Upper lobe of left lung (tissue), 4 donors: ENCODE results near the gene KCNC1.

Experiments used
- CTCF ChIP-seq, 6 experiments: fragments of 450-650 bp in 4 of 6; fragments of 200-600 bp in 2 of 6; sonication (generic) in 2 of 6; IDR thresholded peaks; one replicate each; pipeline ENCODE4 v1.5.1; 2016 to 2019; ENCODE audit warnings: antibody characterized with exemption in 6 of 6
- EP300 ChIP-seq, 4 donors: sonication (generic); formaldehyde crosslinking; IDR thresholded peaks; one replicate each; pipeline ENCODE4 v1.5.1; 2017; ENCODE audit warnings: antibody characterized with exemption in 4 of 4, control low read depth in 2 of 4
- POLR2AphosphoS5 ChIP-seq, 2 donors: sonication (generic); formaldehyde crosslinking; IDR thresholded peaks; one replicate each; pipeline ENCODE4 v1.5.1; 2017; ENCODE audit warnings: antibody characterized with exemption in 2 of 2

- TF ChIP-seq CTCF (IDR thresholded peaks at IDR 0.05) (no peak), EP300 (IDR thresholded peaks at IDR 0.05) (no peak), POLR2AphosphoS5 (IDR thresholded peaks at IDR 0.05) (no peak)
These were observed 2.0 kb downstream of the KCNC1 start for GRCh38 chr11:17736579-17736893.
